OCI-LY1 (cell line): ENCODE results near the gene UMAD1.

Experiments used
- EZH2 ChIP-seq: fragments of 200-600 bp; sonication (generic), shearing (Covaris generic); IDR thresholded peaks from 2 replicates; pipeline ENCODE4 v1.8.0; 2017; ENCODE audit warnings: borderline replicate concordance, mixed run types, mild to moderate bottlenecking, antibody characterized with exemption, low read length, moderate library complexity, mixed read lengths
- TF ChIP-seq, protein P1 (sequence below): fragments of 200-600 bp; sonication (generic), shearing (Covaris generic); IDR thresholded peaks from 2 replicates; pipeline ENCODE4 v1.5.1; 2017; ENCODE audit warnings: mild to moderate bottlenecking, antibody characterized with exemption, low read length, moderate library complexity, mixed read lengths

DNA sequence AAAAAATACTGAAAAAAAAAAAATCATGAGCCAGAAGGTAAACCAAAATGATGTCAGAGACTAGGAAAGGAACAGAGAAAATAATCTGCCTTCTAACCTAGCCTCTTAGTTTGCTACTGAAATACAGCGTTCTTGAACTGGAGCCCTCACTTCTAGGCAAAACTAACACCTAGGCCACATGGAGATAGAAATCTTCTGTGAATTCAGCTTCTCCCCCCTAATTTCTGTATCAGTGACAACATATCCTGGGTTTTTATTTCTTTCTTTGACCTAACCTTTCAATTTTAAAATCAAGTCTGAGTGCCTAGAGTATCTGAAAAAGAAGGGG lies 228.0 kb downstream of the UMAD1 start:
- TF ChIP-seq, protein P1, sequence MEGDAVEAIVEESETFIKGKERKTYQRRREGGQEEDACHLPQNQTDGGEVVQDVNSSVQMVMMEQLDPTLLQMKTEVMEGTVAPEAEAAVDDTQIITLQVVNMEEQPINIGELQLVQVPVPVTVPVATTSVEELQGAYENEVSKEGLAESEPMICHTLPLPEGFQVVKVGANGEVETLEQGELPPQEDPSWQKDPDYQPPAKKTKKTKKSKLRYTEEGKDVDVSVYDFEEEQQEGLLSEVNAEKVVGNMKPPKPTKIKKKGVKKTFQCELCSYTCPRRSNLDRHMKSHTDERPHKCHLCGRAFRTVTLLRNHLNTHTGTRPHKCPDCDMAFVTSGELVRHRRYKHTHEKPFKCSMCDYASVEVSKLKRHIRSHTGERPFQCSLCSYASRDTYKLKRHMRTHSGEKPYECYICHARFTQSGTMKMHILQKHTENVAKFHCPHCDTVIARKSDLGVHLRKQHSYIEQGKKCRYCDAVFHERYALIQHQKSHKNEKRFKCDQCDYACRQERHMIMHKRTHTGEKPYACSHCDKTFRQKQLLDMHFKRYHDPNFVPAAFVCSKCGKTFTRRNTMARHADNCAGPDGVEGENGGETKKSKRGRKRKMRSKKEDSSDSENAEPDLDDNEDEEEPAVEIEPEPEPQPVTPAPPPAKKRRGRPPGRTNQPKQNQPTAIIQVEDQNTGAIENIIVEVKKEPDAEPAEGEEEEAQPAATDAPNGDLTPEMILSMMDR = no peak
- TF ChIP-seq EZH2 = no peak
